SK-N-SH treated with all-trans-retinoic acid at 6 μM for 48 hours (cell line): ENCODE data around the gene JAKMIP1.

Source experiments
- CSDC2 ChIP-seq: fragments of 250-450 bp; sonication (Bioruptor Pico); IDR thresholded peaks from 2 replicates; pipeline ENCODE4 v1.5.0; 2020; ENCODE audit warnings: mild to moderate bottlenecking, moderate library complexity
- ISL1 ChIP-seq: fragments of 250-450 bp; sonication (Bioruptor Pico); IDR thresholded peaks from 2 replicates; pipeline ENCODE4 v2.1.2; 2022; ENCODE audit warnings: mild to moderate bottlenecking, moderate library complexity
- OSR1 ChIP-seq: fragments of 250-450 bp; sonication (Bioruptor Pico); IDR thresholded peaks from 2 replicates; pipeline ENCODE4 v1.8.0; 2022; ENCODE audit warnings: moderate library complexity, mild to moderate bottlenecking, inconsistent platforms
- PPARA ChIP-seq: fragments of 250-450 bp; sonication (Bioruptor Pico); IDR thresholded peaks from 2 replicates; pipeline ENCODE4 v1.5.0; 2020; ENCODE audit warnings: mild to moderate bottlenecking, borderline replicate concordance
- RARB ChIP-seq: fragments of 250-450 bp; sonication (Bioruptor Pico); IDR thresholded peaks from 2 replicates; pipeline ENCODE4 v1.8.0; 2021; ENCODE audit warnings: mild to moderate bottlenecking, moderate library complexity
- SNAI2 ChIP-seq: fragments of 250-450 bp; sonication (Bioruptor Pico); IDR thresholded peaks from 2 replicates; pipeline ENCODE4 v1.5.0; 2020; ENCODE audit warnings: mild to moderate bottlenecking, moderate library complexity
- TOX ChIP-seq: fragments of 250-450 bp; sonication (Bioruptor Pico); IDR thresholded peaks from 2 replicates; pipeline ENCODE4 v1.8.0; 2021; ENCODE audit warnings: mild to moderate bottlenecking, moderate library complexity, borderline replicate concordance
- ZFP3 ChIP-seq: fragments of 250-450 bp; sonication (Bioruptor Pico); IDR thresholded peaks from 2 replicates; pipeline ENCODE4 v1.5.0; 2020; ENCODE audit warnings: mild to moderate bottlenecking, moderate library complexity
- ZFP30 ChIP-seq: fragments of 450-650 bp; formaldehyde crosslinking; IDR thresholded peaks from 2 replicates; pipeline ENCODE4 v1.5.0; 2022; ENCODE audit warnings: mild to moderate bottlenecking, moderate library complexity
- ZNF70 ChIP-seq: fragments of 450-650 bp; formaldehyde crosslinking; IDR thresholded peaks from 2 replicates; pipeline ENCODE4 v1.5.0; 2020; ENCODE audit warnings: mild to moderate bottlenecking, moderate library complexity
- ZNF8 ChIP-seq: fragments of 450-650 bp; formaldehyde crosslinking; IDR thresholded peaks from 2 replicates; pipeline ENCODE4 v1.5.0; 2020; ENCODE audit warnings: mild to moderate bottlenecking, moderate library complexity
- TF ChIP-seq, protein P1 (sequence below): fragments of 250-450 bp; sonication (Bioruptor Pico); IDR thresholded peaks from 2 replicates; pipeline ENCODE4 v1.8.0; 2020; ENCODE audit warnings: mild to moderate bottlenecking, moderate library complexity, borderline replicate concordance
- TF ChIP-seq, protein P2 (sequence below): fragments of 250-450 bp; sonication (Bioruptor Pico); IDR thresholded peaks from 2 replicates; pipeline ENCODE4 v1.5.0; 2020; ENCODE audit warnings: mild to moderate bottlenecking, moderate library complexity
- TF ChIP-seq, protein P3 (sequence below): fragments of 250-450 bp; sonication (Bioruptor Pico); IDR thresholded peaks from 2 replicates; pipeline ENCODE4 v1.5.1; 2020; ENCODE audit warnings: low read depth, mild to moderate bottlenecking, moderate library complexity

DNA sequence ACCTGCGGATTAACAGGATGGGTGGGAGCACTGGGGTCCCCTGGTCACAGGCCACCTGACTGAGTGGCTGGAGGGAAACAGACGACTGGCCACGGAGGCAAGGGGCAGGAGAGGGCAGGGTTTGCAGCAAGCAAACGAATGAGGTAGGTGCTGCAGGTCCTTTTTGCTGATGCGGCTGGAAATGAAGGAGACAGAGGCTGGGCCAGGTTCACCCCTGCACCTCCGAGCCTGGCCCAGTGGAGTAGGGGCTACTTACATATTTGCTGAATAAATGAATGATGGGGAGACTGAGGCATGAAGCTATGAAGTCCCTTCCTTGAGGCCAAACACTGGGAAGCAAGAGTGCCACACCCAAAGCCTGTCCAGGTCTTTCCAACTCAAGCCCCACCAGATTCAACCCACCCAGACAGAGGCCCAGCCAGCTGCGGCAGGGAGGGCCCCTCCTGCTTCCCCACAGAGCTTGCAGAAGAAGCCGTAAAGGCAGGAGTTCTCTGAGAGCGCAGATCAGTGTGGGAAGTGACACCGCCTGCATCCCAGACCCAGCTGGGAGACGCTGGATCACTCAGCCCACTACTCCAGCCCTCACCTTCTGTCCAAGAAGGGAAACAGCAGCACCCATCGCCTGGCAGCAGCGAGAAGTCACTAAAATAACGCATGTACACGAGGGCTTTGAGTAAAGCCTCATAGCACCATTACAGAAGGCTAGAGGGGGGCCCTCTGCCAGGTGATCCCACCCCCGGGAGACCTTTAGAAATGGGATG is 146.0 kb downstream of the JAKMIP1 start:
- TF ChIP-seq, protein P1, sequence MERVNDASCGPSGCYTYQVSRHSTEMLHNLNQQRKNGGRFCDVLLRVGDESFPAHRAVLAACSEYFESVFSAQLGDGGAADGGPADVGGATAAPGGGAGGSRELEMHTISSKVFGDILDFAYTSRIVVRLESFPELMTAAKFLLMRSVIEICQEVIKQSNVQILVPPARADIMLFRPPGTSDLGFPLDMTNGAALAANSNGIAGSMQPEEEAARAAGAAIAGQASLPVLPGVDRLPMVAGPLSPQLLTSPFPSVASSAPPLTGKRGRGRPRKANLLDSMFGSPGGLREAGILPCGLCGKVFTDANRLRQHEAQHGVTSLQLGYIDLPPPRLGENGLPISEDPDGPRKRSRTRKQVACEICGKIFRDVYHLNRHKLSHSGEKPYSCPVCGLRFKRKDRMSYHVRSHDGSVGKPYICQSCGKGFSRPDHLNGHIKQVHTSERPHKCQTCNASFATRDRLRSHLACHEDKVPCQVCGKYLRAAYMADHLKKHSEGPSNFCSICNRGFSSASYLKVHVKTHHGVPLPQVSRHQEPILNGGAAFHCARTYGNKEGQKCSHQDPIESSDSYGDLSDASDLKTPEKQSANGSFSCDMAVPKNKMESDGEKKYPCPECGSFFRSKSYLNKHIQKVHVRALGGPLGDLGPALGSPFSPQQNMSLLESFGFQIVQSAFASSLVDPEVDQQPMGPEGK (CRISPR knock-in tag): no peak
- TF ChIP-seq ZFP3 (CRISPR knock-in tag) (no peak), ZNF8 (CRISPR knock-in tag) (no peak), OSR1 (CRISPR knock-in tag) (no peak), TOX (CRISPR knock-in tag) (no peak), RARB (CRISPR knock-in tag) (no peak), CSDC2 (CRISPR knock-in tag) (no peak), SNAI2 (CRISPR knock-in tag) (no peak), ZFP30 (CRISPR knock-in tag) (no peak), PPARA (no peak), ZNF70 (CRISPR knock-in tag) (no peak), ISL1 (CRISPR knock-in tag) (no peak)
- TF ChIP-seq, protein P2, sequence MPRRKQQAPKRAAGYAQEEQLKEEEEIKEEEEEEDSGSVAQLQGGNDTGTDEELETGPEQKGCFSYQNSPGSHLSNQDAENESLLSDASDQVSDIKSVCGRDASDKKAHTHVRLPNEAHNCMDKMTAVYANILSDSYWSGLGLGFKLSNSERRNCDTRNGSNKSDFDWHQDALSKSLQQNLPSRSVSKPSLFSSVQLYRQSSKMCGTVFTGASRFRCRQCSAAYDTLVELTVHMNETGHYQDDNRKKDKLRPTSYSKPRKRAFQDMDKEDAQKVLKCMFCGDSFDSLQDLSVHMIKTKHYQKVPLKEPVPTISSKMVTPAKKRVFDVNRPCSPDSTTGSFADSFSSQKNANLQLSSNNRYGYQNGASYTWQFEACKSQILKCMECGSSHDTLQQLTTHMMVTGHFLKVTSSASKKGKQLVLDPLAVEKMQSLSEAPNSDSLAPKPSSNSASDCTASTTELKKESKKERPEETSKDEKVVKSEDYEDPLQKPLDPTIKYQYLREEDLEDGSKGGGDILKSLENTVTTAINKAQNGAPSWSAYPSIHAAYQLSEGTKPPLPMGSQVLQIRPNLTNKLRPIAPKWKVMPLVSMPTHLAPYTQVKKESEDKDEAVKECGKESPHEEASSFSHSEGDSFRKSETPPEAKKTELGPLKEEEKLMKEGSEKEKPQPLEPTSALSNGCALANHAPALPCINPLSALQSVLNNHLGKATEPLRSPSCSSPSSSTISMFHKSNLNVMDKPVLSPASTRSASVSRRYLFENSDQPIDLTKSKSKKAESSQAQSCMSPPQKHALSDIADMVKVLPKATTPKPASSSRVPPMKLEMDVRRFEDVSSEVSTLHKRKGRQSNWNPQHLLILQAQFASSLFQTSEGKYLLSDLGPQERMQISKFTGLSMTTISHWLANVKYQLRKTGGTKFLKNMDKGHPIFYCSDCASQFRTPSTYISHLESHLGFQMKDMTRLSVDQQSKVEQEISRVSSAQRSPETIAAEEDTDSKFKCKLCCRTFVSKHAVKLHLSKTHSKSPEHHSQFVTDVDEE (CRISPR knock-in tag): no peak
- TF ChIP-seq, protein P3, sequence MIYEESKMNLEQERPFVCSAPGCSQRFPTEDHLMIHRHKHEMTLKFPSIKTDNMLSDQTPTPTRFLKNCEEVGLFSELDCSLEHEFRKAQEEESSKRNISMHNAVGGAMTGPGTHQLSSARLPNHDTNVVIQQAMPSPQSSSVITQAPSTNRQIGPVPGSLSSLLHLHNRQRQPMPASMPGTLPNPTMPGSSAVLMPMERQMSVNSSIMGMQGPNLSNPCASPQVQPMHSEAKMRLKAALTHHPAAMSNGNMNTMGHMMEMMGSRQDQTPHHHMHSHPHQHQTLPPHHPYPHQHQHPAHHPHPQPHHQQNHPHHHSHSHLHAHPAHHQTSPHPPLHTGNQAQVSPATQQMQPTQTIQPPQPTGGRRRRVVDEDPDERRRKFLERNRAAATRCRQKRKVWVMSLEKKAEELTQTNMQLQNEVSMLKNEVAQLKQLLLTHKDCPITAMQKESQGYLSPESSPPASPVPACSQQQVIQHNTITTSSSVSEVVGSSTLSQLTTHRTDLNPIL (CRISPR knock-in tag): no peak
